ENCODE results near the gene GFRA4. TPM values are rescaled to one million over a fixed set of nuclear protein-coding genes. Genes with fewer than 3 reads are reported as not detected.

The GFRA4 gene
- total RNA-seq, 1 donor, result not detected

- Histone ChIP-seq H3K4me1 (ENCODE audit: insufficient read depth, low read length) (peaks cover 4% of the 10 kb centered on the region), H3K4me3 (ENCODE audit: low read length) (no peak overlapping the region), H3K9me3 (ENCODE audit: low read depth, low read length) (no peaks in the 10 kb centered on the region), H3K27me3 (ENCODE audit: insufficient read depth, low read length) (peaks cover 28% of the 10 kb centered on the region)
These were observed 7.7 kb upstream of the GFRA4 start for GRCh38 chr20:3670945-3671344.

DNA sequence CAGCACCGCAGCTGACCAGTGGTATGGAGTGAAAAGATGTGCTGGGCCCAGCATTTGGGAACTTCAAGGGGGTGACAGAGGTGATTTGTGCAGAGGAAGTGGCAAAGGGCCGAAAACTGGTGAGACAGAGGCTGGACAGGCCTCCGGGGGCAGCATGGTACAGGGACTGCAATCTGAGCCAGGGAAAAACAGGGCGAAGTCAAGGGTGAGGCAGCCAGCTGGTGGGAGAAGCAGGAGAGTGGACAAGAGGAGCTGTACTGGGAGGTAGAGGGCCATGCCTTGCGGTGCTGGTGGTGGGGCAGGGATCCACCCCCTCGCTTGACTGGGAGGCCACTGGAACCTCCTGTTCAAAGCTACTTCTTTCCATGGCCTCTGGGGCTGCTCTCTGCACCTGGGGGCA is 7.3 kb upstream of the GFRA4 start:
- H3K4me1 ChIP-seq (ENCODE audit: insufficient read depth, low read length), result peaks cover 6% of the 10 kb centered on the region
- peaks cover 28% of the 10 kb centered on the region for H3K27me3 ChIP-seq (ENCODE audit: insufficient read depth, low read length)
- H3K9me3 ChIP-seq (ENCODE audit: low read depth, low read length), result no peaks in the 10 kb centered on the region
- no peak overlapping the region for H3K4me3 ChIP-seq (ENCODE audit: low read length)

- Histone ChIP-seq H3K9me3 (ENCODE audit: low read depth, low read length) (no peaks in the 10 kb centered on the region), H3K4me3 (ENCODE audit: low read length) (no peak overlapping the region), H3K4me1 (ENCODE audit: insufficient read depth, low read length) (peaks cover 6% of the 10 kb centered on the region), H3K27me3 (ENCODE audit: insufficient read depth, low read length) (peaks cover 24% of the 10 kb centered on the region)
These were observed 6.6 kb upstream of the GFRA4 start for GRCh38 chr20:3669710-3670367.

DNA sequence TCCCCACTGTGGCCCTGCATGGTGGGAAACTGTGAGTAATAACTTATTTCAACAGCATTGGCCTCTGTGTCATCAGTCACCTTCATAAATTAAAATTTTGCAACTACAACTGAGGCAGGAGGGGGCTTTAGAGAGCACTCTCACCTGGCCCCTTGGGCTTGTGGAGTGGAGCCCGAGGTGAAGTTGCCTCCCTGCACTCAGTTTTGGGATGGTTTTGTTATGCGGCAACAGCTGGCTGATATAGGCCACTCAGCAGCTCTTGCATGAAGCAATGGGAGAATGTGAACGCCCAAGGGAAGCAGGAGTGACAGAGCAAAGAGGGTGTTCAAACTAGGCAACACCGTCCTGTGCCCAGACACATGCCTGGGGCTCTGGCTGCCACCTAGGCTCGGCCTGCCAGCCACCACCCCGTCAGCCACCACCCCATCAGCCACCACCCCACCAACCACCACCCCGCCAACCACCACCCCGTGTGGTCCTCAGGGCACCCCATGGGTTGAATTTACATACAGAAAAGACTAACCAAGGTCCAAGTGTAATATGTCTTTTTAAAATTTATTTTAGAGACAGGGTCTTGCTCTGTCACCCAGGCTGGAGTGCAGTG is 4.3 kb upstream of the GFRA4 start:
- H3K4me3 ChIP-seq (ENCODE audit: low read length), result no peak overlapping the region
- peaks cover 6% of the 10 kb centered on the region for H3K4me1 ChIP-seq (ENCODE audit: insufficient read depth, low read length)
- H3K27me3 ChIP-seq (ENCODE audit: insufficient read depth, low read length), result peaks cover 15% of the 10 kb centered on the region
- H3K9me3 ChIP-seq (ENCODE audit: low read depth, low read length), result no peaks in the 10 kb centered on the region

DNA sequence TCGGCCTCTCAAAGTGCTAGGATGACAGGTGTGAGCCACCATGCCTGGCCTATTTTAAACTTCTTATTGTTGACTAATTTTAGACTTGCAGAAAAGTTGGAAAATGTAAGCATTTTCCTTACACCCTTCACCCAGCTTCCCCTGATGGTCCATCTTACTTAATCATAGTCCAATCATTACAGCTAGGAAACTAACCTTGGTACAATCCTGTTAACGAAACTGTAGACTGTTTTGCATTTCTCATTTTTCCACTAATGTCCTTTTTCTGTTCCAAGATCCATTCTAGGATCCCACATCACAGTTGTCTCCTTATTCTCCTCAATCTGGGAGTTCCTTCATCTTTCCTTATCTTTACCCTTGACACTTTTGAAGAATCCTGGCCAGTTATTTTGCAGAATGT is 659 bp upstream of the GFRA4 start:
- peaks cover 18% of the 10 kb centered on the region for H3K27me3 ChIP-seq (ENCODE audit: insufficient read depth, low read length)
- no peaks in the 10 kb centered on the region for H3K9me3 ChIP-seq (ENCODE audit: low read depth, low read length)
- H3K4me3 ChIP-seq (ENCODE audit: low read length), result no peak overlapping the region
- peaks cover 6% of the 10 kb centered on the region for H3K4me1 ChIP-seq (ENCODE audit: insufficient read depth, low read length)

- Histone ChIP-seq H3K9me3 (ENCODE audit: low read depth, low read length) (no peaks in the 10 kb centered on the region), H3K4me1 (ENCODE audit: insufficient read depth, low read length) (peaks cover 6% of the 10 kb centered on the region), H3K27me3 (ENCODE audit: insufficient read depth, low read length) (peaks cover 18% of the 10 kb centered on the region), H3K4me3 (ENCODE audit: low read length) (no peak overlapping the region)
These were observed 1.2 kb downstream of the GFRA4 start for GRCh38 chr20:3661814-3662665.

- no peak overlapping the region for H3K4me3 ChIP-seq (ENCODE audit: low read length)
- peaks cover 4% of the 10 kb centered on the region for H3K4me1 ChIP-seq (ENCODE audit: insufficient read depth, low read length)
- no peaks in the 10 kb centered on the region for H3K9me3 ChIP-seq (ENCODE audit: low read depth, low read length)
- H3K27me3 ChIP-seq (ENCODE audit: insufficient read depth, low read length), result peaks cover 18% of the 10 kb centered on the region
These were observed 2.0 kb downstream of the GFRA4 start for GRCh38 chr20:3661060-3661813.

DNA sequence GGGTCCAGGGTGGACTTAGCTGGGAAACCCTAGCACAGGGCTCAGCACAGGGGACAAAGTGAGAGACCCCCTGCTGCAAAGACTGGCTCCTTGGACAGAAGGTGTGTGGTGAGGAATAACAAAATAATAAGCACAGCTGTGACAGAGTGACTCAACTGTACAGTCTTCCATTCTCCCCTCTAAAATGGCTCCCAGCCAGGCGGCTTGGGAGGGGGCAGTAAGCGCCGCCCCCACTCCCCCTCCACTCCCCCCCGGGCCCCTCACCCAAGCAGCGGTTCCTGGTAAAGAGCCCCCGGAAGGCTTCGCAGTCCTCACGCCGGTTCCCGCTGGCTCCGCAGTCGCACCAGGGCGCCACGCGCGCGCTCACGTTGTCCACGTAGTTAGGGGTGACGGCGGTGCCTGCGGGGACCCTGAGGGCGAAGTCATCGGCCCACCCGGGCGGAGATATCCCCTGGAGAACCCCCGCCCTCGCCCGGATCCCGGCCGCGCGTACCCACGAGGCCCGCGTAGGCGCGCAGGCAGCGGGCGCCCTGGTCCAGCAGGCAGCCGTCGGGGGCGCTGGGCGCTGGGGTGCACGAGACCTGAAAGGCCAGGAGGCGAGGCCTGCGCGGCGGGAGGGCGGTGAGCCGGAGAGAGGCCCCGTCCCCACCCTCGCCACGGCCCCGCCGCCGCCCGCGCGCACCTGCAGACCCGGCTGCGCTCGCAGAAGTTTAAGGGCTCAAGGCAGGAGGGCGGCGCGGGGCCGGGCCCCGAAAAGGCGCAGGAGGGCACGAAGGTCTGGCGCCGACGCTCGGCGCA is 2.7 kb downstream of the GFRA4 start:
- H3K4me3 ChIP-seq (ENCODE audit: low read length), result no peak overlapping the region
- H3K27me3 ChIP-seq (ENCODE audit: insufficient read depth, low read length), result peaks cover 18% of the 10 kb centered on the region
- no peaks in the 10 kb centered on the region for H3K9me3 ChIP-seq (ENCODE audit: low read depth, low read length)
- no peaks in the 10 kb centered on the region for H3K4me1 ChIP-seq (ENCODE audit: insufficient read depth, low read length)

DNA sequence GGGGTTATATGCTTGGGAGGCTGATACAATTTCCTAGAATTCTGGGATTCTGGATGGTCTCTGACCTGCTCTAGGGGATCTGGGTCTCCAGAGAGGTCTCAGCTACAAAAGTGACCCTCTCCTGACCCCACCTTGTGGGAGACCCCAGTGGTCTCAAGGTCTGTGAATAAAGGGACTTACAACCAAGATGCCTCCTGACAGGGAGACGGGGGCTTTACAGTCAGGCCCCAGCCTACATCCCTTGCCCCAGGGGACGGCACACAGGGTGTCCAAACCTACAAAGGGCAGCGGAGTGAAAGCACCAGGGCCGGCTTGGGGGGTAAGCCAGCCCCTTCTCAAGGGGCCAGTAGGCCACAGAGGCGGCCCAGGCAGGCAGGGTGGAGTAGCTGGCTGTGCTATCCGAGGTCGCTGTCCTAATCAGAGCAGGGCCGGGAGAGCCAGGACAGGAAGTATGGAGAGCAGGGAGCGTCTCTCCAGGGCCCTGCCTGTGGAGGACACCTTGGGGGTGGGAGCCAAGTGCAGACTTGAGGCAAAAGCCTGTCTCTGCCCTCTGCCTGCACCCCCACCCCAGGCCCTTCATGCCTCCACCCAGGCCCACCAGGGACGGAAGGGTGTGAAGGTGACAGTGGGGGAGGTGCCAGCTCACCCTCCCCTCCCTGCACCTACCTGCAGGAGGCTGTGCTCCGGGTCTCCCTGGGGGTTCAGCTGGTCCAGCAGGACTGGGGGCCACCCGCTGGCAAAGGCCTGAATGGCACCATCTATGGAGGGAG is 3.5 kb downstream of the GFRA4 start:
- H3K27me3 ChIP-seq (ENCODE audit: insufficient read depth, low read length), result peaks cover 18% of the 10 kb centered on the region
- no peak overlapping the region for H3K4me3 ChIP-seq (ENCODE audit: low read length)
- H3K9me3 ChIP-seq (ENCODE audit: low read depth, low read length), result no peaks in the 10 kb centered on the region
- H3K4me1 ChIP-seq (ENCODE audit: insufficient read depth, low read length), result no peaks in the 10 kb centered on the region

DNA sequence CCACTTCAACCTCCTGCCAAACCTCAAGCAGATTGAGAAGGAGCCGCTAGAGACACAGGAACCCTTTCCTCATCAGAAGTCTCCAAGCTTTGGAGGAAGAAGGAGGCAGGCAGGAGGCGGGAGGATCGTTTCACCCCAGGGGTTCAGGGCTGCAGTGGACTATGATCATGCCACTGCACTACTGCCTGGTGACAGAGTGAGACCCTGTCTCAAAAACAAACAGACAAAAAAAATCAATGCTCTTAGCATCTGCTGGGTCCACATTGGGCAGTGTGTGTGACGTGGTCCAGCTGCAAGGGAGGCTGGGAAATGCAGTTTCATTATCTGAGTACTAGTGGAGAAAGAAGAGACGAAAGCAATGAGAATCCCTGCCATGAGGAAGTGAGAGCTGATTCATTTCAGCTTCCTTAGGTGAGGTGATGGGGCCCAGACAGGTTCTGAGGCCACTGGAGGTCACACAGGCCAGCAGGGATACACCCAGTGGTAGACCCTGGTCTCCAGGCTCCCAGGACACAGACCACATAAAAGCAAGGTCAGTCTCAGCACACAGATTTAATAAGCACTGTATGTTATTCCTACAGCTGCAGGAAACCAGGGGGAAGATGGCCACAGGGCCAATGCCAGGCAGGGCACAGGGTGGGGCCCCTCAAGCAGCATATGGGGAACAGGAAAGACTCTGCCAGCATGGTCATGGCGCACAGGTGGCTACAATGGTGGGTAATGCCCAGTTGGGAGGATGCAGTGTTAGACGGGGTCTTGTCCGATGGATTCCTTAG is 4.3 kb downstream of the GFRA4 start:
- H3K27me3 ChIP-seq (ENCODE audit: insufficient read depth, low read length), result peaks cover 18% of the 10 kb centered on the region
- H3K4me3 ChIP-seq (ENCODE audit: low read length), result no peak overlapping the region
- H3K9me3 ChIP-seq (ENCODE audit: low read depth, low read length), result no peaks in the 10 kb centered on the region
- H3K4me1 ChIP-seq (ENCODE audit: insufficient read depth, low read length), result peaks cover 2% of the 10 kb centered on the region

DNA sequence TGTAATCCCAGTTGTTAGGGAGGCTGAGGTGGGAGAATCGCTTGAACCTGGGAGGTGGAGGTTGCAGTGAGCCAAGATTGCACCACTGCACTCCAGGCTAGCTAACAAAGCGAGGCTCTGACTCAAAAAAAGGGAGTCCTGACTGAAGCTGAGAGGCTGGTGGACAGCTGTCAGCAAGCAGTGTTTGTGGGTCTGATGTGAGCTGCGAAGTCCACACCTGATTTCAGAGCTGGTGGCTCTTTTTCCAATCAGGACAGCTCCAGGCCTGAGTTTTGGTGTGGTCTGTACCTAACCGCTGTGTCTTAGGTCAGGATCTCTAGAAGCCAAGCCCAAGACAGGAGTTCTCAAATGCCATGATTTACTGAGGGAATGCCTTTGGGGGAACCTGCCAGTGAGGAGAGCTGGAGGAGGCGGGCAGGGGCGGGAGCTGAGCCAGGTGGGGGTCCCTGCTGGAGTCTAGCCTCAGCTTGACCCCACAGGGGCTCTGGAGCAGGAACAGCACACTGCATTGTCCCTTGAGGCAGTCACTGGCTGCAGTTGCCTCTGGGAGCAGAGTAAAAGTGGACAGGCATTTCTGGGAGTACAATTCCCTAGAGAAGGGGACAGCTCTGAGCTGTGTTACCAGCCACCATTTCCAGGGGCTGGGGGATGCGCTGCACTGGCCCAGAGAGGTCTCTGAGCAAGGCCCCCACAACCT is 5.0 kb downstream of the GFRA4 start:
- H3K4me1 ChIP-seq (ENCODE audit: insufficient read depth, low read length), result peaks cover 8% of the 10 kb centered on the region
- no peak overlapping the region for H3K4me3 ChIP-seq (ENCODE audit: low read length)
- H3K27me3 ChIP-seq (ENCODE audit: insufficient read depth, low read length), result peaks cover 18% of the 10 kb centered on the region
- H3K9me3 ChIP-seq (ENCODE audit: low read depth, low read length), result no peaks in the 10 kb centered on the region

GRCh38 chr20:3655131-3655405 is 8.1 kb downstream of the GFRA4 start:
- peaks cover 14% of the 10 kb centered on the region for H3K4me1 ChIP-seq (ENCODE audit: insufficient read depth, low read length)
- no peaks in the 10 kb centered on the region for H3K27me3 ChIP-seq (ENCODE audit: insufficient read depth, low read length)
- H3K4me3 ChIP-seq (ENCODE audit: low read length), result no peak overlapping the region
- no peaks in the 10 kb centered on the region for H3K9me3 ChIP-seq (ENCODE audit: low read depth, low read length)

Data from mononuclear cell (primary cell).